ENCODE results near the gene POGZ.
"Not testable (repeated sequence)": the region's sequence is repeated elsewhere in the genome, so short reads cannot be mapped to it uniquely, and the experiment has no call there.

Gene POGZ

DNA sequence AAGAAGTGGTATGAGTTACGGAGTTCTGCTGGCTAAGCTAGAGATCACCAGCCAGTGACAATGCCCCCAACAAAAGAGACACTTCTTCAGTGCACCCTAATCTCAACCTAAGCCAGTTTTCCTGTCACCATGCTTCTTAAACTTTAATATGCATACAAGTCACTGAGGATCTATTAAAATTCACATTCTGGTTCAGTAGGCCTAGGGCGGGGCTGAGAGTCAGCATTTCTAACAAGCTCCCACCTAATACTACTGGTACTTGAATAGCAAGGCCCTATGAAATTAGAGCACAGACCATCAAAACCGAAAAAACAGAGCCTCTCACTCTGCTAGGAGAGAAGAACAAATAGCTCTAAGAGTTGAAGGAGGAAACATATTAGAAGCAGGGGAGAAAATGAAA is 52.0 kb downstream of the POGZ start:
- DNase-seq, result no peak

DNA sequence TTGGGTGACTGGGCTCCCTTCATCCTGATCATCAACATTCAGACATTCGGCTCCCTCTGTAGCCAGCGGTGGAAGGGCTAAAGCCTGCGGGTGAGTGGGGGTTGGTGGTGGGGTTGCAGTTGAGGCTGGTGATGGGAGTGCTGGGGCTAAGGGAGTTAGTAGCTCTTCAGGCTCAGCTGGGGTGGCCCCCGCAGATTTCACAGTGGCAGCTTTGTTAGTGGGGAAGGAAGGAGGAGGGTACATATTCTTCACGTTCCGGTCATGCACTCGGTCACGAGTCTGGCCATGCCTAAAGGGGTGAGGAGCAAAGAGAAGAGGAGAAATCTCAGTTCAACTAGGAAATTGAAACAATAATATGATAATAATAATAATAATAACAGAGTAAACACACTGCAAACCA is 53.1 kb downstream of the POGZ start:
- no peak for DNase-seq

DNA sequence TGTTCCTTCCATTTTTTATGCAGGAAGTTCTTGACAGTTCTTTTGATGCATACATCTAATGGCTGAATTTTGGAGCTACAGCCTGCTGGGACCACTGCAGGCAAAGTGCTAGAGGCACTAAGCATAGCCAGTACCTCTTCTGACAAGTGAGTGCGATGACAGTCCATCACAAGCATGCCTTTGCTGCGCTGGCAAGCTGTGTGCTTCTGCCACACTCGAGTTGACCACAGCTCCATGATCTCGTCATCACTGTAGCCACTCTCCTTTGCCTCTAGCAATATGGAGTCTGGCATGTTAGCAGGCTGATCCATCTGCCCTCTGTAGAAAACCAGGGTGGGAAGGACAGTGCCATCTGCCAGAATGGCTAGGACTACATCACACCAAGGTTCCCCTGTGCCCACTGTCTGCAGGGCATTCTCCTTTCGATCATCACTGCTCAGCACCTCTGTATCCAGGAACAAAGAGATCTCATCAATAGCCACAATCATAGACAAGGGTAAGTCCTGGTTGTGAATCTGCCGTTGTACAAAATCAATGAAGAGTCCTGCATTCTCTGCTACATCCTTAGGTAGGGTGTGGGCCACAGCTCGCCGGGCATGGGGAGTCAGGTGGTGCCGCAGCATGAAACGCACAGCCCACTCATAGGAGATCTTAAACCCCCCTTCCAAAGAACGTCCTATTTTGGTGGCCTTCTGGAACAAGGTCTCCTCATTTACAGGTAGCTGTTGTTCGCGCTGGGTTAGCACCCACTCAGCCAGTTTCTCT is 53.9 kb downstream of the POGZ start:
- no peak for DNase-seq

DNA sequence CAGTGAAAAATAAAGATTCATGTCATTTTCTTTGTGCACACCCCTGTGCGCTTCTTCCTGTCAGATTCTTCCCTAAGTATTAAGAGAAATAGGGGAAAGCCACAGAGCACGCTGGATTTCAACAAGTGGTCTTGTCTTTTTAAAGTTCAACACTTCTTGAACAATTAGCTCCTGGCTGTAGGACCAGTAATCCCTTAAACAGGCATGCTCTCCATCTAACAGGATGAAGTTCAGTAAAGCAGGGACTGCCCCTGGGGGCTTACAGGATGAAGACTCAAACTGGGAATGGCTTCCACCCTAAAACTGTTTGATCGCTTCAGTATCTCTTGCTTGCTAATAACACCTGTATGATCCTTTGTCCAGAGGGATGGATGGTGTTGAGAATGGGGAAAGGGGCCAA is 55.7 kb downstream of the POGZ start:
- no peak for DNase-seq

DNA sequence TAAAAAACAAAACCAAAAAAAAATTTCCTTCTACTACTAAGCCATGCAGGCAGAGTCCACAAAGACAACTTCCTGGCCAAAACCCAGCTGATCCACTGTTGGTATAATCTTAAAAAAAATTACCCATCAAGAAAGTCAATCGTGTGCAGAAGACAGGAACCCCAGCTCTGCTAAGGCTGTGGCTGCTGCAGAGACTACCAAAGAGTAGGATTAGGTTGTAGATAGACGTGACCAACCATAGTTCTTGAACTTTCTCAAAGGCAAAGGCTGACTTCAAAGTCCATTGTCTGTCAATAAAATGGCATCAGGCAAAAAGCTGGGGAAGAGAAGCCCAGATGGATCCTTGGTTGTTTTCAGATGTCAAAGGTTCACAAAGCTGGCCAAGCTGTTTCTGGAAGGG is 56.5 kb downstream of the POGZ start:
- no peak for DNase-seq

DNA sequence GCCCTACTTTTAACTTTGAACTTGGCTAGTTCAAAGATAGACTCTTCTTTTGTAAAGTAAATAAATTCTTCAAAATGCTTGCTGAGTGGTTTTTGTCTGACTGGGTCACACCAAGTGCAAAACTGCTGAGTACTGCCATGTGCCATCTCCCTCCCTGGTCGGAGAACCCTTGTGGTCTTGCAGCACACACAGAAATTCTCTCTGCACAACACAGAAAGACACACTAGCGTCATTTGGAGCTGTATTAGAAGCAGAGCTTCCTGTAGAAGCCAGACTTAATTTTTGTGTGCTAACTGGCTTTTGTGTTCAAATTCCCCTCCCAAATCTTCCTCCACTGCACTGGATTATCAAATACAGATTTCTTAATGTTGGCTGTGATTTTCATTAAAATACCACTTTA is 57.4 kb downstream of the POGZ start:
- DNase-seq, result no peak

DNA sequence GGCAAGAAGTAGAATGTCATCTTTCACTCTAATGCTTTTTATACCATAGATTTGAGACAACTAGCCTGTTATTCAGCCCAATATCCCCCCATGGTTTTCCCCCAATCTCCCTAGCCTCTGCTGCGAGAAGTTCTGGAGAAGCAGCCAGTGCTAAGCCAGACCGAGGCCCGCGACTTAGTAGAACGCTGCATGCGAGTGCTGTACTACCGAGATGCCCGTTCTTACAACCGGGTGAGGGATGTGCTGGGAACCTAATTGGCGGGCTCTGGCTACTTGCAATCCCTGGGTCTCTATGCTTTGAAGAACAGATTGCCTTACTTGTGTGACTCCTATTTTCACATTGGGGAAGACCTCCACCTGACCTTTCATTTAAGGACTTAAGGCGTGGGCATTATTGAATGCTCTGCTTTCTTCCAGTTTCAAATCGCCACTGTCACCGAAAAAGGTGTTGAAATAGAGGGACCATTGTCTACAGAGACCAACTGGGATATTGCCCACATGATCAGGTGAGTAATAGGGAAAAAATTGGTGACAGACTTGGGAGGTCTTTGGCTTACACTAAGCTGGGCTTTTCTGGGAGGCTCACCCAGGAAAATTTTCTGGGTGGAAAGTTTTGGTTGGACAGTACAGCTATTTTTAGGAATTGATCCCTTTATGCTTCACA is 58.0 kb downstream of the POGZ start:
- no peak for DNase-seq

DNA sequence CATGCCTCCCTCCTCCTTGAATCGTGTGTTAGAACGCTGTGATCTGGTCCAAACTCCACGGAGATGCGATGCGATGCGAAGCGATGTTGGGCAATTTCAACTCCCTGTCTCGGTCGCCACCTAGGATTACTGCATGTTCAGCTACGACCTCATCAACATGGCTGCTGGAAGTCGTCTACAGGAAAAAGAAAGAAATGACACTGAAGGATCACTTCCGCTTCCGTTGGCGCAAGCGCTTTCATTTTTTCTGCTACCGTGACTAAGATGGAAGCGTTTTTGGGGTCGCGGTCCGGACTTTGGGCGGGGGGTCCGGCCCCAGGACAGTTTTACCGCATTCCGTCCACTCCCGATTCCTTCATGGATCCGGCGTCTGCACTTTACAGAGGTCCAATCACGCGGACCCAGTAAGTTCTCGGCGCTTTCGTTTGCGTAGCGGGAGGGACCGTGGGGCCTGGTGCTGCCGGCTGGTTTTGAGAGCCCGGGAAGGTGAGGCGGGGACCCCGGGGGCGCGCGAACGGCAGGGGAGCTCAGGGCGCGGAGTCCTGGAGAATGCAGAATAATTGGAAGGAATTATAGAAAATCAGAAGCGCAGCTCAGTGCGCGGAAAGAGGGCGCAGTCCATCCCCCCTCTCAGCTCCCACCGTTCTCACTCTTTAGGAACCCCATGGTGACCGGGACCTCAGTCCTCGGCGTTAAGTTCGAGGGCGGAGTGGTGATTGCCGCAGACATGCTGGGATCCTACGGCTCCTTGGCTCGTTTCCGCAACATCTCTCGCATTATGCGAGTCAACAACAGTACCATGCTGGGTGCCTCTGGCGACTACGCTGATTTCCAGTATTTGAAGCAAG is 59.7 kb downstream of the POGZ start, which contains the start of gene PSMB4:
Gene PSMB4 (plus strand): TSS at position 250 of the 848 bp plus-strand sequence. CDS start 15 bp downstream, at position 265.
- peak; percentile 97 for DNase-seq

DNA sequence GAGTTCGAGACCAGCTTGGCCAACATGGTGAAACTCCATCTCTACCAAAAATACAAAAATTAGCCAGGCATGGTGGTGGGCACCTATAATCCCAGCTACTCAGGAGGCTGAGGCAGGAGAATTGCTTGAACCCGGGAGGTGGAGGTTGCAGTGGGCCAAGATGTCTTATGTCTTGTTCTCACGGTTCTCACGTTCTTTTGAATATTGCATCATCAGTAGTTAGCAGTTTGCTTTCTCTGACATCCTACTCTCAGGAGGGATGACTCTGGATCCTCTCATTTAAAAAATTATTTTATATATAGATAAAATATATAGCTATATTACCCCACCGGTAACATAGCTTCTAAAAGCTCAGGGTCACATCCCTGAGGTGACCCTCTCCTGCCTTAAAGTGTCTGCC is 63.0 kb downstream of the POGZ start:
- not testable (repeated sequence) for DNase-seq

DNA sequence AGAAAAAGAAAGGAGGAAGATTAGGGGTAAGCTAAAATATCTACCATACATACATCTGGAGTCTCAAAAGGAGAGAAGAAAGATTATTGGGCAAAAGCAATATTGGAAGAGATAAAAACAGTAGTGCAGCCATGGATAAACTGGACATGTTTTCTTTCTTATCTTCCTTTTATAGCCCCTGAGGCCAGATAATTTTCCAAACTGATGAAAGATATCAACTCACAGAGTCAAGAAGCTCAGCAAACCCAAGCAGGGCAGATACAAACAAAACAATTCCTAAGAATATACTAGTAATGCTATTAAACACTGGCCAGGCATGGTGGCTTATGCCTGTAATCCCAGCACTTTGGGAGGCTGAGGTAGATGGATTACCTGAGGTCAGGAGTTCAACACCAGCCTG is 65.7 kb downstream of the POGZ start:
- no peak for DNase-seq

DNA sequence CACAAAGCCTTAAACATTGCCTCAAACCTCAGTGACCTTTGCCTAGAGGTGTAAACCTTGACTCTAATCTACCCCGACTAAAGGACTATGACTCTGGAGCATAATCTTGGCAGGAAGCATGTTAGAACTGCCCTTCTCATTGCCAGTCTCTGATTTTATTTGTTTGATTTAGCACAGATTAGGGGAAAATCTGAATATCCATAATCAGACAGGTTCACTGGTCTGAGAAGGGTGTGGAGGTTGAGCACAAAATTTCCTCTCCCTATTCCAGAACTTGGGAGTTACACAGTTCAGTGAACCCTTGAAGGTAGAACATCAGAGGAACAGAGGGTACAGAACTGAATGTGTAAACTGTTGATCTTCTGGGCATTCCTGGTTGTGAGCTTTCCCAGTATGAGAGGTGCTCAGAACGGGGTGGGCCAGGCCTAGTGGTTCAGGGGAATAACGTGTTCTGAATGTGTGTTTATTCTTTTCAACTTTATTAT is 68.2 kb downstream of the POGZ start:
- no peak for DNase-seq

DNA sequence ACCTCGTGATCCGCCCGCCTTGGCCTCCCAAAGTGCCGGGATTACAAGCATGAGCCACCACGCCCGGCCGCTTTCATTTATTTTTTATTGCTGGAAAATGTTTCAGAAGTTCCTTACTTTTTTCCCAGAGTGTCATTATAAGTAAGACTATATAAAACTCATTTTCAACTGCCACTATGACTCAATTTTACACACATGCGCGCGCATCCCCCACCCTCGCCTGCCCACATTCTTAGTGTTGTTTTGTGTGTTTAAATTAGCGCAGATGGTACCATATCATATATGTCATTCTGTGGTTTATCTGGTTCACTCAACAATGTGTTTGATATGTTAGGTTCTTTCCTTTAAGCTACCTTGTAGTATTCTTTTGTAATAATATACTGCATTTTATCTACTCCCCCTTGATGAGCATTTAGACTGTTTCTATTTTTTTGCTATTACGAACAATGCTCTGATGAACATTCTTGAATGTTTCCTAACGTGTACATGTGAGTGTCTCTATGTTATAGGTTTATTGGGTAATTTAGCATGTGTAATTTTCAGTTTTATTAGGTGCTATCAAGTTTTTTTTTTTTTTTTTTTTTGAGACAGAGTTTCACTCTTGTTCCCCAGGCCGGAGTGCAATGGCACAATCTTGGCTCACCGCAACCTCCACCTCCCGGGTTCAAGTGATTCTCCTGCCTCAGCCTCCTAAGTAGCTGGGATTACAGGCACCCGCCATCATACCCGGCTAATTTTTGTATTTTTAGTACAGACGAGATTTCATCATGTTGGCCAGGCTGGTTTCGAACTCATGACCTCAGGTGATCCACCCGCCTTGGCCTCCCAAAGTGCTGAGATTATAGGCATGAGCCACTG is 68.8 kb downstream of the POGZ start:
- DNase-seq, result not testable (repeated sequence)

DNA sequence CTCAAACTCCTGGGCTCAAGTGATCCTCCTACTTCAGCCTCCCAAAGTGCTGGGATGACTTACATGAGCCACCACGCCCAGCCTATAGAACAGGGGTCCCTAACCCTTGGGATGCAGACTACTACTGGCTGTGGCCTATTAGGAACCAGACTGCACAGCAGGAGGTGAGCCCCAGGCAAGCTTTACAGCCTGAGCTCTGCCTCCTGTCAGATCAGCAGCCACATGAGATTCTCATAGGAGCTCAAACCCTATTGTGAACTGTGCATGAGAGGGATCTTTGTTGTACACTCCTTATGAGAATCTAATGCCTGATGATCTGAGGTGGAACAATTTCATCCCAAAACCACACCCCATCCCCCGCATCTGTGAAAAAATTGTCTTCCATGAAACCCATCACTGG is 73.3 kb downstream of the POGZ start:
- no peak for DNase-seq

DNA sequence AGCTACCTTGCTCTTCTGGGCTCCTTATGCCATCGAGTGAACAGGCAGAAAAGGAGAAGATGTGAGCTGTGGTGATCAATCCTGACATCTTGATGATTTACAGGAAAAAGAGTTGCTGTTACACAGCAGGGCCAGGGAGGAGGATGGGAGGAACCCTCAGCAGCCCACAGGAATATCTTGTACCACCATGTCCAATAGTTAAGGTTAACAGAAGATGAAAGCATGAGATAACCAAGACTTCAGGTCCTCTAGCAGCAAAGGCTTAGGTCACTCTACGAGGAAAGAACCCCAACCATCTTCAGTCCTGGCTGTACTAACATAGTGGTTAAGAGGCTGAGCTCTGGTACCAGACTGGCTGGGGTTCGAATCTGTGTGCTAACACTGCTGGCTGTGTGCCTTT is 74.7 kb downstream of the POGZ start:
- DNase-seq, result no peak

DNA sequence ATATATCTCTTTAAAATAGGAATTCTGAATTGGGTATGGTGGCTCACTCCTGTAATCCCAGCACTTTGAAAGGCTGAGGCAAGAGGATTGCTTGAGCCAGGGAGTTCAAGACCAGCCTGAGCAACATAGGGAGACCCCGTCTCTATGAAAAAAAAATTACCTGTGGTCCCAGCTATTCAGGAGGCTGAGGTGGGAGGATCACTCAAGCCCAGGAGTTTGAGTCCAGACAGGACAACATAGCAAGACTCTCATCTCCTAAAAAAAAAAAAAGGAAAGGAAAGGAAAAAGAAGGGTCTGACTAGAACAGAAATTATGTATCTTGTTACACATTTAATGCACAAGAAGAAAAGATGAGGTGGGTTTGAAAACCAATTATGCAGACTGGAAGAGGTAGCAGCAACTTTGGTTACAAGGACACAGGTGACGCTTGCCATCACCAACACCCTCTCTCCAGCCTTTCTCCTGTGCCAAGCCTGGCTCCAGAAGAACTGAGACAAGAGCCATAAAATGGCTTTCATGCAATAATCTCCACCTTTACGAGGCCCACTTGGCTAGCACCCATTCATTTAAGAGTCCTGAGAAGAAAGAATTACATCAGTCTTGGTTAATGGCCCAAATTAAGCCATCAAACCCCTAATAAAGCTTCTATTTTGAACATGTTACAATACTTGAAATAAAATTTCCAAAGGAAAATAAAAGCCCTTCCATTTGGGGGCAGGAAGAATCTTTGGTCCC is 82.0 kb downstream of the POGZ start:
- DNase-seq, result no peak

DNA sequence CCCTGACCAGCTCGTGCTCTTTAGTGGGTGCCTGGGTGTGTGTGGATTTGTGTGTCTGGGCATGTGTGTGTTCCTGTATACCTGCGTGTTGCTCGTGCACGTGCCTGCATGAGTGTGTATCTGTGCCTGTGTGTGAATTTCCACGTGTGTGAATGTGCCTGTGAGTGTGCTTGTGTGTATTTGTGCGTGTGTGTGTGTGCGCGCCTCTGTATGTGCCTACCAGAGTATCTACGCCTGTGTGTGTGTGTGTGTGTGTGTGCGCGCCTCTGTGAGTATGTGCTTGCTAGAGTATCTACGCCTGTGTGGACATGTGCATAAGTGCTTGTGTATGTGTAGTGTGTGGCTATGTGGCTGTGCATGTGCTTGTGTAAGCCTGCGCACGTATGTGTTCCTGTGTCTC is 86.1 kb downstream of the POGZ start:
- DNase-seq, result no peak

DNA sequence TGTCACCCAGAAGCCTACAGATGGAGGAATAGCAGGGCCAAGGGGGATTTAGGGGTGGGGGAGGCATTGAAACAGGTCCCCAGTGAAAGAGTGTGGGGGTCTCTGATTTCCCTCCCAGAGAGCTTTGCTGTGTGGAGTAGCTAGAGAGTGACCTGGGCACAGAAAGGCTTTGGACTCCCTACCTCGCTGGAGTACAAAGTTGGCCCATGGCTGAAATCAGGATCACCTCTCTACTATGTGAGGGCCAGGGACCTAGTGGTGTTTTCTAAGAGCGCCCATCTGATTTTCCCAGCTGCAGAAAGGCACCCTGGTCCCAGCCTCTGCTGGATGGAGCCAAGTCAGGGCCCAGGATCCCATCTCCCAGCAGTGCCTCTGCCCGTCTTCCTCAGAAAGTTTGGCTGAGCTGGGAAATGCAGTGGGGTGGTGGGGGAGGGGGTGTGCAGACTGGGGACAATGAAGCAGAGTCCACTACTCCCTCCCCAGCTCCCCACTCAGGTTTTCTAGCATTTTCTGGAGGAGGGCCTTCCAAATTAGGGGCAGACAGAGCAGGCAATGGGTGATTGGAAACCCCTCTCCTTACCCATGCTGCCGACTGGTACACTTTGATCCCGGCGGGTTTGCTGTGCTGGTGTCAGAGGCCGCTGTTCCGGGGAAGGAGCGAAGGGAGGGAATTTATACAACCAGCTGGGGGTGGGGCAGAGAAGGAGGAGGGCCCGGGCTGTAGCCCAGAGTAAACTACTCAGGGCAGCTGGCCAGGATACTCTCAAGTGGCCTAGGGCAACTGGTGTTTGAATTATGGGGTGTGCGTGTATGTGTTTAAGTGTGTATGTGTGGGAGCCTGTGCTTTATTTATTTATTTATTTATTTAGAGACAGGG is 87.0 kb downstream of the POGZ start, which contains the start of gene SELENBP1:
Gene SELENBP1 (minus strand): TSS at position 648 of the 877 bp plus-strand sequence. CDS start 64 bp downstream, at position 584.
- peak; percentile 95 for DNase-seq

DNA sequence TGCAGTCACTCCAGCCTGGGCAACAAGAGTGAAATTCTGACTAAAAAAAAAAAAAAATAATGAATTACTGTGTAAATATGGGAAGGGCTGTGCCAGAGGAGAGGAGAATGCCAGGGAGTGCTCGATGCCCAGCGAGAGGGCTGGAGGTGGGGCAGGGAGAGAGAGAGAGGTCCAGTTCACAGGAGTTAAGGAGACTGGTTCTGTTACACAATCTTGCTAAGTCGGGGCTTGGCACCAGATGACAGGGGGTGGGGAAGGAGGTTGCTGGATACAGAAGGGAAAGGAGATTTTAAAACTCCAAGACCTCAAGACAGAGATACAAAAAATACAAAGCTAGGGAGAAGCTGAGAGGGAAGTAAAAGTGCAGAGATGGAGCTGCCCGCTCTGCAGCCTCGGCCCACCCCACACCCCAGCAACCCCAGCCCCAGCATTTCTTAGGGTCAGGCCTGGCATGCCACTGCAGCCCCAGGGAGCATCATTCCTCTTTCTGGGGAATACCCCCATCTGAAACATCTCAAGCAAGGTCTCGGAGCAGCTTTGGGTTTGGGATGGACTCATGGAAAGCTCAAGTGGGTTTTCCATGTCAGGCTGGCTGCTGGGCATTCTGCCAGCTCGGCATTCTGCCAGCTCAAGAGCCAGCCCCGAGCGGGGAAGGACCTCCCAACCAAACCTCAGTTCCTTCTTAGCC is 87.8 kb downstream of the POGZ start:
- DNase-seq, result peak; percentile 93

DNA sequence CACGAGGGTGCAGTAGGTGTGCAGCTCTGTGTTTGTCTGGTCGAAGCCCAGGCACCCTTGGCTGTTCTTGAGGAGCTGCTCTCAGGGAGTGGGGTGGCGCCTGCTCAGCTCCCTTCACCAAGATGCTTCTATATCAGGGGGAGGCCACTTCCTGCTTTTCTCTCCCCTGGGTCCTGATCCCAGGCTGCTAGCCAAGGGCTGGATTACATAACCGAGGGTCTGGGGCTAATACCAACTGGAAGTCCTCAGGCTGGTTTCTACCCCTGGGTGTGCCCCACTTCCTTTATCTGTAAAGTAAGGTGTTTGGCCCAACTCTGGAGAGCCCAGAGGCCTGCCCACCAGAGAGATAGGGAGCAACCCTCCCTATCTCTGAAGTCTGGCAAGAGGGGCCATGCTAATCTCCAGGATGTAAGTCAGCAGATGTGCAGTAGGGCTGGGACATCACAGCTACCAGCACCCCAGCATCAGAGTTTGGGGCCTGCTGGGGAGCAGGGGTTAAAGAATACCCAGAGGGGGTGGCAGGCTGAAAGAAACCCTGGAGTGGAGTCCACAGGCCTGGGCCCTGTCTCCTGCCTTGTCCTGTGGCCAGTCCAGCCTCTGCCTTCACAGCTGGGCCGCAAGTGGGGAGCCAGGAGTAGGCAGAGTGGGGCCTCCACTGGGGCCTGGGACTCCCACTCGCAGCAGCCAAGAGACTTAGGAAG is 88.9 kb downstream of the POGZ start:
- DNase-seq, result no peak
